GM15510 (cell line): ENCODE data around the gene AFF1.

ENCODE experiments used
- POLR2A ChIP-seq: IDR thresholded peaks from 3 replicates; pipeline ENCODE4 v1.6.1; 2011; ENCODE audit warnings: borderline replicate concordance; ENCODE audit not compliant: insufficient read length; ENCODE audit errors: extremely low read depth

AFF1 gene

DNA sequence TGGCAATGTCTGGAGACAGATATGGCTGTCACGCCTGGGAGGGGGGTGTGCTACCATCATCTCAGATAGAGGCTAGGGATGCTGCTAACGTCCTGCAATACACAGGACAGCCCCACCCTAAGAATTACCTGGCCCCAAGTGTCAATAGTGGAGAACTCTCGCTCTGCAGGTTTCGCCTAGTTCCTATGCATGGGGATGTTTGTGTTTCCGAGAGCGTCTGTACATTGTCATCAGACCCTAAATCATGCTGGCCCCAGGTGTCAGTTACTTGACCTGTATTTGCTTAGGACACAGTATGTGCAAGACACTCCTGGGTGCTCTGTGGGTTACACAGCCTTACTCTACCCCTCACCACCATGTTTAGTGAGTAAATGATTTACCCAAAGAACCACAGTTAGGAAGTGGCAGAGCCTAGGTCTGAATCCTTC, 90.8 kb downstream of the AFF1 start:
- TF ChIP-seq POLR2A, result no peak

DNA sequence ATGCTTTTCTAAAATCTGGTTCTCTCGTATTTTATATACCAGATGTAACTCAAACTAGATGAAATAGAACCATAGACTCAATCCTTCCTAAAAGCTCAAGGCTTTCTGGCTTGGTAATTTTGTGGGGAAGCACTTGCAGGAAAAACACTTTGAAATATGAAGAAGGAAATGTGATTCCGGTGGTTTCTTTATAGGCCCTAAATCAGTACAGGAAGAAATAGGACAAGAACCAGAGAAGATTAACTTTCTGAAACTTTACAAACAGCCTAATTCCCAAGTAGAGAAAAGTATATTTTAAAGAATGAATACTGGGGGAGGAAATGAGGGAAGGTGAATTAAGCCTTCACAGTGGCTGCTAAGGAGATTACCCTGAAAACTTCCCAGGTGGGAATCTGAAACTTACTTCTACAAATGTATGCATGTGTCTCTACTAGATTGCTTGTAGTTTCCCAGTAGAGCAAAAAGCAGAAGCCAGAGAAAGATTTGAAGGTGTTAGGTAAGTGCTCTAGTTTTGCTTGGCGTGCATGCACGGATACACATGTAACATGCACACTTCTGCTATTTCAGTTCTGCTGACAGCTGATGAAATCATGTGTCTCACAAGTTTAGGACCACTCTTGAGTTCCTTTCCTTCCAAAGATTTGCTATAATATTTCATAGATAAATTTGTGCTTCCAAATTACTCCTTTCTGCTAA, 92.1 kb downstream of the AFF1 start:
- TF ChIP-seq POLR2A, result no peak

- TF ChIP-seq POLR2A, result no peak
Observed at GRCh38 chr4:87029356-87029755, 94.5 kb downstream of the AFF1 start.

GRCh38 chr4:87030124-87030523, 95.3 kb downstream of the AFF1 start:
- TF ChIP-seq POLR2A, result no peak

GRCh38 chr4:87030755-87031441, 96.1 kb downstream of the AFF1 start:
- no peak for TF ChIP-seq POLR2A

GRCh38 chr4:87031920-87032319, 97.1 kb downstream of the AFF1 start:
- TF ChIP-seq POLR2A, result no peak

GRCh38 chr4:87032884-87033533, 98.2 kb downstream of the AFF1 start:
- TF ChIP-seq POLR2A, result no peak

- no peak for TF ChIP-seq POLR2A
Observed at GRCh38 chr4:87033902-87034301, 99.1 kb downstream of the AFF1 start.

DNA sequence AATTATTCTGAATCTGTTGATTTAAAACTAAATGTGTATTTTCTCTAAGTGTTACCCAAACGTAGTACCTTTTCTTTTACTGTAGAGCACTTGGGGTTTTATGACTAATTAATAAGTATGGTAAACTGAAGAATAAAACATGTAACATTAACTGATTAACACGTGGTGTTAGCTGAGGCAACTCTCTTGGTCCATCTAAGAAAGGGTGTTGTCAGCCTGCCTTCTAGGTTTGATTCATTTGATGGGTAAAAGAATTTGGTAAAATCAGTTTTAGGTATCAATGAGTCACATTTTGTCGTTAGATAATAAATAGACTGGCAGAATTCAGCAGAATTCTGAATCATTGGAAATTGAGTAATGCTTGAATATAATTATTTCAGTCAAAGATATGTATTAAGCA, 99.7 kb downstream of the AFF1 start:
- TF ChIP-seq POLR2A, result no peak

DNA sequence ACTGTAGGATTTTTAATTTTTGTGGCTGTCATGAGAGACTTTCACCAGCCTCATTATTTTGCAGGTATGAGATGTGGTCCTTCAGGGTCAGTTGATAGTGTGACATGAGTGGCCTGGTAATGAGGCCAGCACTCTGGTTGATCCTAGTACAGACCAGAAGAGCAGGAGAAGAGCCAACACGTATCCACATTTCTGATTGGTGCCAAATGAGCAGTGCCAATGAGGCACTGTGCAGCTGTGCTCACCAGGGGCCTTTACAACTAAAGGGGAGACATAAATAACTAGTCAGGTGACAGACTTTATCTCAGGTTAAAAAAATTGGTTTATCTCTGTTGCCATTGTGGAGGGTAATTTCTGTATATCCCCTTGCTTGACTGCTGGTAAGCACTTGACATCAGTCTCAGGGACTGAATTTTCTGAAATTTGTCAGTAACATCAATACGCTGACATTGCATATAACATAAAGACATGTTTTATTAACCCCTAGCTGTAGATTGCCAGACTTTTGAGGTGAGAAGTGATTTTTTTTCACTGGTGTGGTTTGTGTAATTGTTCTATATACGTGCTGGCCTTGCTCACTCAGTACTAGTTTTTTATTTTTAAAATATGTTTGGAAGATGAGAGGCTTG, 101.2 kb downstream of the AFF1 start:
- no peak for TF ChIP-seq POLR2A

- TF ChIP-seq POLR2A, result no peak
Observed at GRCh38 chr4:87036713-87037112, 101.9 kb downstream of the AFF1 start.

DNA sequence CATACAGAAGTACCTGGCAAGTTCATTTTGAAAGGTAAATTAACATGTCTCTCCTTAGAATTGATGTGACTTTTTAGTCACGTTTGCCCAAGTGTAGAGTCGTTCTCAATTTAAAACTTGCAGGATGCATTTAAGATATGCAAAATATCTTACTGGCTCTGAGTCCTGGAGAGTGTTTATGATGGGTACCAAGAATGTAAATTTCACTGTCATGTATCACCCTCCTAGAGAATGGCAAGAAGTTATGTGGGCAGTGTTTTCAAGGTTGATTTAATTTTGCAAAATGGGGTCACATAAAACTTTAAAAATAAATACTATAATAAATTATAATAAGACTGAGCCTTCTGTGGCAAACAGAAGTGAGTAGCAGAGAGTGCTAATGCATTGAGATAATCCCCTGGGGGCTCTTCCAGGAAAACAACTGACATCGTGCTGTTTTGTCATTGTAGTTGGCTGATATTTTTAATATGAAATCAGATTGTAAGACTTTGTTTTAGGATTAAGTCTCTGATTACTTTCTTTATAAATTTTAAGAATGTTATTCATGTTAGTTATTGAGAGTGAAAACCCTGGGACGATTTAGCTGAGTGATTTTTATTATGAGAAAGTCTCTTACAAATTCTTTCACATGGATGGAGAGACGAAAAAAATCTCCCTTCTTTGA, 103.0 kb downstream of the AFF1 start:
- TF ChIP-seq POLR2A, result no peak

- TF ChIP-seq POLR2A, result no peak
Observed at GRCh38 chr4:87038837-87039615, 104.2 kb downstream of the AFF1 start.

GRCh38 chr4:87041141-87041540, 106.3 kb downstream of the AFF1 start:
- TF ChIP-seq POLR2A, result no peak
